HCT116 (cell line): ENCODE results near the gene TBL1X.

Experiments used
- ELF1 ChIP-seq: IDR thresholded peaks from 2 replicates; pipeline ENCODE4 v1.6.1; 2012; ENCODE audit warnings: low read depth, borderline replicate concordance
- POLR2AphosphoS5 ChIP-seq: IDR thresholded peaks from 2 replicates; pipeline ENCODE4 v1.6.1; 2011; ENCODE audit warnings: mild to moderate bottlenecking, low read depth, low read length, moderate library complexity
- TF ChIP-seq, protein P1 (sequence below), 3 experiments: fragments of 200-600 bp in 1 of 3; sonication (generic) in 1 of 3; IDR thresholded peaks in 2 of 3; conservative IDR thresholded peaks in 1 of 3; 2 replicates each; pipeline ENCODE4 v1.5.1; 2012 to 2017; ENCODE audit warnings: low read depth in 2 of 3, low read length in 2 of 3, antibody characterized with exemption in 1 of 3, borderline replicate concordance in 1 of 3, control low read depth in 1 of 3, mild to moderate bottlenecking in 1 of 3, mixed read lengths in 1 of 3, mixed run types in 1 of 3, moderate library complexity in 1 of 3; ENCODE audit not compliant: insufficient read depth in 1 of 3
- TF ChIP-seq, protein P2 (sequence below): IDR thresholded peaks from 2 replicates; pipeline ENCODE4 v1.6.1; 2012; ENCODE audit warnings: low read depth

DNA sequence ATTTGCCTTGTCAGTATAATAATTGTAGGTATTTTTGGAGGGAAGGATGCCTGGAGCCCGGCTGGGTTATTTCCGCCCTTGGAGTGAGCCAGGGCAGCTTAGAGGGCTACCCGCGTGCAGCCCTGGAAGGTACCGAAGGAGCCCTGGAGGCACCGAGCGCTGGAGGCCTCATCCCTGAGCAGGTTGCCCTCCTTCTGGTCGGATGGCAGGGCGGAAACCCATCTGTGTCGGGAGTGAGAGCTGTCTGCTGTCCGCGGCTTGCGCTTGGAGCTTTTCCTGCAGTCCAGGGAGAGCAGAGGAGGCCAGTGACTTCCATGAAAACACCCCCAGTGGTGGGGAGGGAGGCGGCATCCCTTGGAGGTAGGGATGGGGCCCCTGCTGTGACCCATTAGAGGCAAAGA lies 122.1 kb downstream of the TBL1X start:
- TF ChIP-seq, protein P1, sequence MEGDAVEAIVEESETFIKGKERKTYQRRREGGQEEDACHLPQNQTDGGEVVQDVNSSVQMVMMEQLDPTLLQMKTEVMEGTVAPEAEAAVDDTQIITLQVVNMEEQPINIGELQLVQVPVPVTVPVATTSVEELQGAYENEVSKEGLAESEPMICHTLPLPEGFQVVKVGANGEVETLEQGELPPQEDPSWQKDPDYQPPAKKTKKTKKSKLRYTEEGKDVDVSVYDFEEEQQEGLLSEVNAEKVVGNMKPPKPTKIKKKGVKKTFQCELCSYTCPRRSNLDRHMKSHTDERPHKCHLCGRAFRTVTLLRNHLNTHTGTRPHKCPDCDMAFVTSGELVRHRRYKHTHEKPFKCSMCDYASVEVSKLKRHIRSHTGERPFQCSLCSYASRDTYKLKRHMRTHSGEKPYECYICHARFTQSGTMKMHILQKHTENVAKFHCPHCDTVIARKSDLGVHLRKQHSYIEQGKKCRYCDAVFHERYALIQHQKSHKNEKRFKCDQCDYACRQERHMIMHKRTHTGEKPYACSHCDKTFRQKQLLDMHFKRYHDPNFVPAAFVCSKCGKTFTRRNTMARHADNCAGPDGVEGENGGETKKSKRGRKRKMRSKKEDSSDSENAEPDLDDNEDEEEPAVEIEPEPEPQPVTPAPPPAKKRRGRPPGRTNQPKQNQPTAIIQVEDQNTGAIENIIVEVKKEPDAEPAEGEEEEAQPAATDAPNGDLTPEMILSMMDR (IDR thresholded peaks at IDR 0.05 in 2 of 3, conservative IDR thresholded peaks at IDR 0.05 in 1 of 3; ENCODE audit: borderline replicate concordance in 1 of 3, insufficient read depth in 1 of 3, low read depth in 2 of 3, low read length in 2 of 3) = no peak
- TF ChIP-seq ELF1 (no peak), POLR2AphosphoS5 (no peak)
- TF ChIP-seq, protein P2, sequence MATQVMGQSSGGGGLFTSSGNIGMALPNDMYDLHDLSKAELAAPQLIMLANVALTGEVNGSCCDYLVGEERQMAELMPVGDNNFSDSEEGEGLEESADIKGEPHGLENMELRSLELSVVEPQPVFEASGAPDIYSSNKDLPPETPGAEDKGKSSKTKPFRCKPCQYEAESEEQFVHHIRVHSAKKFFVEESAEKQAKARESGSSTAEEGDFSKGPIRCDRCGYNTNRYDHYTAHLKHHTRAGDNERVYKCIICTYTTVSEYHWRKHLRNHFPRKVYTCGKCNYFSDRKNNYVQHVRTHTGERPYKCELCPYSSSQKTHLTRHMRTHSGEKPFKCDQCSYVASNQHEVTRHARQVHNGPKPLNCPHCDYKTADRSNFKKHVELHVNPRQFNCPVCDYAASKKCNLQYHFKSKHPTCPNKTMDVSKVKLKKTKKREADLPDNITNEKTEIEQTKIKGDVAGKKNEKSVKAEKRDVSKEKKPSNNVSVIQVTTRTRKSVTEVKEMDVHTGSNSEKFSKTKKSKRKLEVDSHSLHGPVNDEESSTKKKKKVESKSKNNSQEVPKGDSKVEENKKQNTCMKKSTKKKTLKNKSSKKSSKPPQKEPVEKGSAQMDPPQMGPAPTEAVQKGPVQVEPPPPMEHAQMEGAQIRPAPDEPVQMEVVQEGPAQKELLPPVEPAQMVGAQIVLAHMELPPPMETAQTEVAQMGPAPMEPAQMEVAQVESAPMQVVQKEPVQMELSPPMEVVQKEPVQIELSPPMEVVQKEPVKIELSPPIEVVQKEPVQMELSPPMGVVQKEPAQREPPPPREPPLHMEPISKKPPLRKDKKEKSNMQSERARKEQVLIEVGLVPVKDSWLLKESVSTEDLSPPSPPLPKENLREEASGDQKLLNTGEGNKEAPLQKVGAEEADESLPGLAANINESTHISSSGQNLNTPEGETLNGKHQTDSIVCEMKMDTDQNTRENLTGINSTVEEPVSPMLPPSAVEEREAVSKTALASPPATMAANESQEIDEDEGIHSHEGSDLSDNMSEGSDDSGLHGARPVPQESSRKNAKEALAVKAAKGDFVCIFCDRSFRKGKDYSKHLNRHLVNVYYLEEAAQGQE = no peak
